Uterus (tissue), 2 donors: ENCODE measurements around the gene BMERB1.

Experiments
- CTCF ChIP-seq, 4 experiments: fragments of 200-600 bp in 2 of 4; fragments of 450-650 bp in 2 of 4; sonication (generic) in 2 of 4; IDR thresholded peaks; one replicate each; pipeline ENCODE4 v1.5.1; 2016 to 2019; ENCODE audit warnings: antibody characterized with exemption in 4 of 4, mild to moderate bottlenecking in 2 of 4, moderate library complexity in 1 of 4
- POLR2A ChIP-seq, 2 donors: fragments of 450-650 bp; IDR thresholded peaks; one replicate each; pipeline ENCODE4 v1.6.1; 2016; ENCODE audit warnings: antibody characterized with exemption in 2 of 2, mild to moderate bottlenecking in 1 of 2, moderate library complexity in 1 of 2

GRCh38 chr16:15621456-15621855 lies 187.1 kb downstream of the BMERB1 start:
- TF ChIP-seq CTCF (IDR thresholded peaks at IDR 0.05) (no peak), POLR2A (IDR thresholded peaks at IDR 0.05) (no peak)
